ENCODE measurements around the gene GLTP. TPM values are rescaled to one million over a fixed set of nuclear protein-coding genes. Genes with fewer than 3 reads are reported as not detected.

The GLTP gene
- total RNA-seq, 2 experiments from 2014 or later = 22.2 to 23.8 TPM

GRCh38 chr12:109831929-109832328 is 48.4 kb downstream of the GLTP start:
- H3K27ac Mint-ChIP-seq = no peak overlapping the region
- no peak for DNase-seq
- H3K4me1 Mint-ChIP-seq = peaks cover 9% of the 10 kb centered on the region
- H3K27me3 Mint-ChIP-seq = peaks cover 35% of the 10 kb centered on the region
- no peaks in the 10 kb centered on the region for H3K36me3 Mint-ChIP-seq (ENCODE audit: low read depth)
- ChIA-PET POLR2A (no interaction called here), CTCF (no interaction called here)
- H3K9me3 Mint-ChIP-seq = no peaks in the 10 kb centered on the region
- no peak overlapping the region for H3K4me3 Mint-ChIP-seq

GRCh38 chr12:109831365-109831764 is 49.0 kb downstream of the GLTP start:
- CTCF ChIA-PET = interaction anchor here (3.9 kb wide), 1 partner anchor 14 kb away, joined by 17 read pairs; no protein-coding TSS in a partner anchor
- Mint-ChIP-seq H3K4me3 (no peak overlapping the region), H3K27ac (no peak overlapping the region), H3K4me1 (peaks cover 9% of the 10 kb centered on the region), H3K9me3 (no peaks in the 10 kb centered on the region), H3K36me3 (ENCODE audit: low read depth) (no peaks in the 10 kb centered on the region), H3K27me3 (peaks cover 35% of the 10 kb centered on the region)
- no peak for DNase-seq
- POLR2A ChIA-PET = no interaction called here

DNA sequence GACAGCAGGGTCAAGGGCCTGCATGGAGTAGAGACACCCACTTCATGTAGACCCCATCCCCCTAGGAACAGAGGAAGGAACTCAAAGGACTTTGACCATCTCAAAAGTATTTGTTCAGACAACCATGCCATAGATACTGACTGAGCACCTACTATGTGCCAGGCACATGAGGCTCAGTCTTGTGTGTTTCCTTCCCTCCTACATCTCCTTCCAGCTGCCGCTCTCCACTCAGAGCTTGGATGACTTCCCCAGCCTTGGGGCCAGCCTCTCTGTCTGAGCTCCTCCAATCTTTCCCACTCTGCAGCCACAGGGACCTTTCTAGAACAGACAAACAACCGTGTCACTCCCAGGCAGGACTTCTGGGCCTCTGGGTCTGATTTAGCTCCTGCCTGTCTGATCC is 49.6 kb downstream of the GLTP start:
- Mint-ChIP-seq H3K27ac (no peak overlapping the region), H3K4me3 (no peak overlapping the region), H3K36me3 (ENCODE audit: low read depth) (no peaks in the 10 kb centered on the region), H3K9me3 (no peaks in the 10 kb centered on the region), H3K27me3 (peaks cover 35% of the 10 kb centered on the region), H3K4me1 (peaks cover 9% of the 10 kb centered on the region)
- ChIA-PET CTCF (interaction anchor here (1.7 to 3.9 kb wide), 3 partner anchors 14 to 26 kb away, joined by 5 to 17 read pairs (median 15); no protein-coding TSS in a partner anchor), POLR2A (no interaction called here)
- no peak for DNase-seq

GRCh38 chr12:109830267-109830666 is 50.1 kb downstream of the GLTP start:
- POLR2A ChIA-PET = no interaction called here
- no peaks in the 10 kb centered on the region for H3K9me3 Mint-ChIP-seq
- CTCF ChIA-PET = interaction anchor here (1.7 to 3.9 kb wide), 3 partner anchors 15 to 25 kb away, joined by 5 to 17 read pairs (median 15); no protein-coding TSS in a partner anchor

GRCh38 chr12:109829667-109830066 is 50.7 kb downstream of the GLTP start:
- no peak for DNase-seq
- Mint-ChIP-seq H3K9me3 (no peaks in the 10 kb centered on the region), H3K4me1 (peaks cover 9% of the 10 kb centered on the region), H3K36me3 (ENCODE audit: low read depth) (no peaks in the 10 kb centered on the region), H3K27me3 (peaks cover 35% of the 10 kb centered on the region), H3K4me3 (no peak overlapping the region), H3K27ac (no peak overlapping the region)
- ChIA-PET POLR2A (no interaction called here), CTCF (interaction anchor here (0.6 to 3.9 kb wide), 4 partner anchors 15 to 401 kb away, joined by 3 to 17 read pairs (median 10); no protein-coding TSS in a partner anchor)

More at GRCh38 chr12:109830267-109830666, 50.1 kb downstream of the GLTP start:
- Mint-ChIP-seq H3K36me3 (ENCODE audit: low read depth) (no peaks in the 10 kb centered on the region), H3K4me3 (no peak overlapping the region), H3K4me1 (peaks cover 9% of the 10 kb centered on the region), H3K27me3 (peaks cover 37% of the 10 kb centered on the region), H3K27ac (no peak overlapping the region)
- DNase-seq = no peak

- Mint-ChIP-seq H3K4me1 (peaks cover 9% of the 10 kb centered on the region), H3K36me3 (ENCODE audit: low read depth) (no peaks in the 10 kb centered on the region), H3K27ac (no peak overlapping the region), H3K9me3 (no peaks in the 10 kb centered on the region), H3K4me3 (no peak overlapping the region), H3K27me3 (peaks cover 29% of the 10 kb centered on the region)
- POLR2A ChIA-PET = no interaction called here
- DNase-seq = no peak
- CTCF ChIA-PET = interaction anchor here (0.6 to 3.9 kb wide), 5 partner anchors 16 to 401 kb away, joined by 3 to 17 read pairs (median 5); no protein-coding TSS in a partner anchor
These were observed 51.4 kb downstream of the GLTP start for GRCh38 chr12:109828754-109829511.

GRCh38 chr12:109827566-109828550 is 52.5 kb downstream of the GLTP start:
- Mint-ChIP-seq H3K27ac (no peak overlapping the region), H3K4me3 (no peak overlapping the region), H3K9me3 (no peaks in the 10 kb centered on the region), H3K4me1 (peaks cover 7% of the 10 kb centered on the region), H3K36me3 (ENCODE audit: low read depth) (no peaks in the 10 kb centered on the region), H3K27me3 (peaks cover 23% of the 10 kb centered on the region)
- ChIA-PET POLR2A (no interaction called here), CTCF (interaction anchor here (0.8 to 3.9 kb wide), 3 partner anchors 17 to 228 kb away, joined by 3 to 17 read pairs (median 15); no protein-coding TSS in a partner anchor)
- DNase-seq = no peak

GRCh38 chr12:109827080-109827479 is 53.3 kb downstream of the GLTP start:
- POLR2A ChIA-PET = no interaction called here
- no peaks in the 10 kb centered on the region for H3K36me3 Mint-ChIP-seq (ENCODE audit: low read depth)
- H3K9me3 Mint-ChIP-seq = no peaks in the 10 kb centered on the region
- H3K4me1 Mint-ChIP-seq = peaks cover 7% of the 10 kb centered on the region
- H3K27me3 Mint-ChIP-seq = peaks cover 21% of the 10 kb centered on the region
- DNase-seq = no peak
- no peak overlapping the region for H3K27ac Mint-ChIP-seq
- CTCF ChIA-PET = no interaction called here
- no peak overlapping the region for H3K4me3 Mint-ChIP-seq

- Mint-ChIP-seq H3K4me1 (peaks cover 7% of the 10 kb centered on the region), H3K27ac (no peak overlapping the region), H3K27me3 (peaks cover 10% of the 10 kb centered on the region), H3K36me3 (ENCODE audit: low read depth) (no peaks in the 10 kb centered on the region), H3K9me3 (no peaks in the 10 kb centered on the region), H3K4me3 (no peak overlapping the region)
- POLR2A ChIA-PET = no interaction called here
- CTCF ChIA-PET = interaction anchor here (1.2 to 2.3 kb wide), 2 partner anchors 21 to 29 kb away, joined by 3 to 10 read pairs; no protein-coding TSS in a partner anchor
- no peak for DNase-seq
These were observed 55.6 kb downstream of the GLTP start for GRCh38 chr12:109824731-109825130.

DNA sequence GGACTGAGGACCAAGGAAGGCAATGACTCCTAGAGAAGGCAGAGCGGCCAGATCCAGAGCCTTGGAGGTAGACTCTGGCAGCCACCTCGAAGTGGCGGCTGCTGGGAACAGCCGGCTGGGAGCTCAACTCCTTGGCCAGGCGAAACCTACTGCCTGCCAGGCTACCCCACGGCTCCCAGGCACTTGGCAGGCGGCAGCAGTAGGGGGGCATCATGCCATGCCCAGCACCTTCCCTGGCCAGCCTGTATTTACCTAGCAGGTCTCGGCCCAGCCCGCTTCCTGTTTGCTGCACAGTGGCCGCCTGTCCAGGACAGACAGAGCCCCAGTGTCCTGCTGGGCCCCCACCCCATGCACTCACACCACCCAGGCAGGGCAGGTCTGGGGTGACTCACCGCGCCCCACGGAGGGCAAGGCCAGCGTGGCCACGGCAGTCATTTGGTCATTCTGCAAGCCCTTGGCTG is 57.4 kb downstream of the GLTP start:
- CTCF ChIA-PET = no interaction called here

DNA sequence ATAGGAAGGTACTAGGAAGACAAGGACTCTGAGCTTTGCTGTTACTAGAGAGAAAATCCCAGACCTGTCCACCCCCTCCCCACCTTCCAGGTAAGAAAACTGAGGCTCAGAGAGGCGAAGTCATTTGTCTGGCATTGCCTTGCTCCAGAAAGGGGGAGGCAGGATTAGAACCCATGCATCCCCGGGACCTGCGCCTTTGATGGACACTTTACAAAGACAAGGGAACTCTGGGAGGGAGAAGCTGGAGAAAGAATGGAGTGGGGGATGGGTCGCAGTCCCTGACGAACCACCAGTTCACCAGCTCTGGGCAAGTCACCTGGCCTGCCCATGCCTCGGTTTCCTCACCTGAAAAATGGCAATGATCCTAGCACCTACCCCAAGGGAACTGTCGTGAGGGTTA is 57.9 kb downstream of the GLTP start:
- no peak overlapping the region for H3K4me3 Mint-ChIP-seq
- peaks cover under 1% of the 10 kb centered on the region for H3K4me1 Mint-ChIP-seq
- CTCF ChIA-PET = no interaction called here
- no peaks in the 10 kb centered on the region for H3K36me3 Mint-ChIP-seq (ENCODE audit: low read depth)
- peaks cover 12% of the 10 kb centered on the region for H3K27me3 Mint-ChIP-seq
- H3K9me3 Mint-ChIP-seq = no peaks in the 10 kb centered on the region
- POLR2A ChIA-PET = no interaction called here
- DNase-seq = no peak
- no peak overlapping the region for H3K27ac Mint-ChIP-seq

More for the DNA sequence above, 57.4 kb downstream of the GLTP start:
- Mint-ChIP-seq H3K36me3 (ENCODE audit: low read depth) (no peaks in the 10 kb centered on the region), H3K27me3 (peaks cover 14% of the 10 kb centered on the region), H3K27ac (no peak overlapping the region), H3K4me1 (peaks cover 4% of the 10 kb centered on the region), H3K9me3 (no peaks in the 10 kb centered on the region), H3K4me3 (no peak overlapping the region)
- POLR2A ChIA-PET = no interaction called here
- DNase-seq = no peak

GRCh38 chr12:109821968-109822367 is 58.4 kb downstream of the GLTP start:
- Mint-ChIP-seq H3K9me3 (no peaks in the 10 kb centered on the region), H3K36me3 (ENCODE audit: low read depth) (no peaks in the 10 kb centered on the region), H3K27ac (no peak overlapping the region), H3K27me3 (peaks cover 9% of the 10 kb centered on the region), H3K4me3 (no peak overlapping the region), H3K4me1 (no peaks in the 10 kb centered on the region)
- no peak for DNase-seq
- POLR2A ChIA-PET = no interaction called here
- CTCF ChIA-PET = no interaction called here

GRCh38 chr12:109820816-109821381 is 59.4 kb downstream of the GLTP start:
- H3K27ac Mint-ChIP-seq = no peak overlapping the region
- H3K27me3 Mint-ChIP-seq = peaks cover 9% of the 10 kb centered on the region
- POLR2A ChIA-PET = no interaction called here

More at GRCh38 chr12:109820816-109821381, 59.4 kb downstream of the GLTP start:
- Mint-ChIP-seq H3K9me3 (no peaks in the 10 kb centered on the region), H3K4me3 (no peak overlapping the region), H3K4me1 (no peaks in the 10 kb centered on the region), H3K36me3 (ENCODE audit: low read depth) (no peaks in the 10 kb centered on the region)
- CTCF ChIA-PET = no interaction called here
- DNase-seq = no peak
